Stimulated activated CD8-positive, alpha-beta memory T cell treated with anti-CD3 and anti-CD28 coated beads, Interleukin-4, amount 100 ng/mL, for 1 hour (primary cell): Measurements from ENCODE around the gene RCHY1.

Experiments
- DNase-seq, 2 donors: peaks; one replicate each; pipeline ENCODE4 v3.0.0-alpha.2; 2020; ENCODE audit warnings: low read depth in 2 of 2, low spot score in 1 of 2

Gene RCHY1

GRCh38 chr4:75429208-75429607 lies 85.0 kb downstream of the RCHY1 start:
- no peak for DNase-seq
